HG02759 (cell line): Measurements from ENCODE around the gene DNAH7.

Experiments used
- ATAC-seq: cut with Tn5 transposase; IDR thresholded peaks from one replicate; pipeline ENCODE4 v1.9.1; 2021; ENCODE audit warnings: mild to moderate bottlenecking, moderate library complexity; ENCODE audit not compliant: unreplicated experiment

The DNAH7 gene

GRCh38 chr2:195818106-195818505, 250.5 kb downstream of the DNAH7 start:
- no peak for ATAC-seq

GRCh38 chr2:195815083-195815482, 253.6 kb downstream of the DNAH7 start:
- no peak for ATAC-seq

GRCh38 chr2:195813421-195813820, 255.2 kb downstream of the DNAH7 start:
- no peak for ATAC-seq

DNA sequence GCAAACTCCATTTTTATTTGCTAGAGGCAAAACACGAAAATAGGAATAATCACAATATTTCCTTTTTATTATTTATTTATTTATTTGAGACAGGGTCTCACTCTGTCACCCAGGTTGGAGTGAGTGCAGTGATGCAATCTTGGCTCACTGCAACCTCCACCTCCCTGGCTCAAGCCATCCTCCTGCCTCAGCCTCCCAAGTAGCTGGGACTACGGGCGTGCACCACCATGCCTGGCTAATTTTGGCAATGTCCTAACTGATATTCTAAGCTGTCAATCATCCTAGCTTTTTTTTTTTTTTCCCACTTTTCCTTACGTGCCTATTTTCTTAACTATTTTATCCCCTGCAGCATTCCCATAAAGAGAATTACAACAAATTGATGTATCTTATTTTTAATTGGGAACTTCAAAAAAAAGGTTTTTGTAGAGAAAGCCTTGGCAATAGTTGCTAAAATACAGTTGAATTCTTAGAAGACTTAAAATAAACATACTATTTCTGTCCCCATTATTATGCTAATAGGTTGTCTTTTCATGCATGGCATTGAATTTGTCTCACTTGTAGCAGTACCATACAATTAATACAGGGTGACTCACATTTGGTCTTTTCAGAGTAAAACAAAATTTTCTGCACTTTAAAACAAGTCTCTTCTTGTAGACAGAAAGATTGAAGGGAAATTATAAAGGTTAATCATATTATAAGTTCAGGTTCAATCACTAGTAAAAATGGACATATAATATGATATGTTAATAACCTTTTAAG, 258.1 kb downstream of the DNAH7 start:
- no peak for ATAC-seq

GRCh38 chr2:195808189-195808588, 260.4 kb downstream of the DNAH7 start:
- no peak for ATAC-seq

GRCh38 chr2:195805283-195805976, 263.2 kb downstream of the DNAH7 start:
- ATAC-seq: no peak

GRCh38 chr2:195795879-195796278, 272.8 kb downstream of the DNAH7 start:
- ATAC-seq: no peak

DNA sequence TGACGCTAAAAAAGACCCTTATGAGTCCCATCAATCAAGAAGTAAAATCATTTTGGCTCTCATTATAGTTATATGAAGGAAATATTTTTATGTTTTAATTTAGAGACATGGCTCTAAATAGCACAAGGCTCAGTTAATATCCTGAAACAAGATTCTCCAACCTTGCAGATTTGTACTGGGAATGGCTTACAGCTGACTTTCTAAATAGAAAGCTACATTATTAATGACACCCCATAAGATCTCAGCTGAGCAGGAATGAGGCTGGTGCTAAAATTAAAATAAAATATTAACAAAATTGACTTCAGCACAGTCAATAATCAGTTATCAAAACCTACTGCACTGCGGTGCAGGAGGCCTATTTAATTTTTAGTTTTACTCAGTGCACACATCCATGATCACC, 274.8 kb downstream of the DNAH7 start:
- ATAC-seq: no peak

DNA sequence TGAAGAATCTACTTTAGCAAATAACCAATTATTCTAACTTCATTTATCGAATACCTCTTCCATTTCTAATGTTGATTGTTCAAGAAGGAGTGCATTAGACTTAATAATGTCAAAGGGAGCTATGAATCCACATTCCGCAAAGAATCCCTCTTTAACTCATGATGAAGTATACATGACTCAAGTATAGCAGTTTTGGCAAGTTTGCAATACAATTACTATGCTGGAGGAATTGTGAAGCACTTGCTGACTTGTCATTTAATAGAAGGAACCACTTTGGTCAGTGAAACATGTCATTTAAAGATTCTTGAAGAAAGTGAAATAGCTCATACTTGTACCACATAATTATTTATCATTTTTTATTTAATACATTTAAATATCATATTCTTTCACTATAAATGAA, 286.5 kb downstream of the DNAH7 start:
- ATAC-seq: no peak

- ATAC-seq: no peak
These were observed 289.1 kb downstream of the DNAH7 start for GRCh38 chr2:195779491-195779890.

GRCh38 chr2:195769975-195770374, 298.7 kb downstream of the DNAH7 start:
- no peak for ATAC-seq

DNA sequence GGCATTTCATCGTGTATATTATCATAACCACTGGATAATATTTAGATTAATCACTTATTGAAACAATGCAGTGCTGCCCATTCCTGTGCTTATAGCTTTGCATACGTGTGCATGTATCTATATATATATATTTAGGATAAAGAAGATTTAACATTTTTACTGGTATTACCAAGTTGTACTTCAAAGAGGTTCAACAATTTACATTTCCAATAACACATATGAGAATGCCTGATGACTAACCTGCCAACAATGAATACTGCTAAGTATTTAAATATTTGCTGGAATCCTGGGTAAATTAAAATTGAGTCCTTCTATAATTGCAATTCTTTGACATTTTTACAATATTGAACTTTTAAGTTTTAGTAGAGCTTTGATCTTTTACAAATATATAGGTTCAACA, 300.2 kb downstream of the DNAH7 start:
- ATAC-seq: no peak

DNA sequence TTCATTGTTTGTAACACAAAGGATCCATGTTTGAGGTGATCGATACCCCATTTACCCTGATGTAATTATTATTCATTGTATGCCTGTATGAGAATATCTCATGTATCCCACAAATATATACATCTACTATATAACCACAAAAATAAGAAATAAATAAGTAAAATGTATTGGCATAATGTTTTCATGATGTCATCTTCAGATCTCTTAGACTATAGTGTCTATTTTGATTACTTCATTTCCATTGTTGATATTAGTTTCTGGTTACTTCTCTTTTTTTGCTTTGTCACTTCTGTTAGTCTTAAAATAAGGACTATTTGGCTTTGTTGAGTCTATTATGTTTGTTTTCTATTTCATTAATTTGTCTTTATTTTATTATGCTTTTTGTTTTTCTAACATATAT, 301.9 kb downstream of the DNAH7 start:
- ATAC-seq: no peak

- no peak for ATAC-seq
These were observed 304.8 kb downstream of the DNAH7 start for GRCh38 chr2:195763866-195764265.

- ATAC-seq: no peak
These were observed 308.8 kb downstream of the DNAH7 start for GRCh38 chr2:195759877-195760276.

DNA sequence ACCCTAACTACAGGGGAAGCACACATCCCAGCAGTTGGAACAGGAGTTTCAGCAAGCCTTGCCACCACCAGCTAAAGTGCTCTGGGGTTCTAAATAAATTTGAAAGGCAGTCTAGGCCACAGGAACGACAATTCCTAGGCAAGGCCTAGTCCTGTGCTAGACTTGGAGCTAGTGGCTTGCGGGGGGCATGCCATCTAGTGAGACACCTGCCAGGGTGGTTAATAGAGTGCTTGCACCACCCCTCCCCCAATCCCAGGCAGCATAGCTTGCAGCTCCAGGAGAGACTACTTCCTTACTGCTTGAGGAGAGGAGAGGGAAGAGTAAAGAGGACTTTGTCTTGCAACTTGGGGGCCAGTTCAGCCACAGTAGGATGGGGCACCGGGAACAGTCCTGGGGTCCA, 309.8 kb downstream of the DNAH7 start:
- ATAC-seq: no peak

DNA sequence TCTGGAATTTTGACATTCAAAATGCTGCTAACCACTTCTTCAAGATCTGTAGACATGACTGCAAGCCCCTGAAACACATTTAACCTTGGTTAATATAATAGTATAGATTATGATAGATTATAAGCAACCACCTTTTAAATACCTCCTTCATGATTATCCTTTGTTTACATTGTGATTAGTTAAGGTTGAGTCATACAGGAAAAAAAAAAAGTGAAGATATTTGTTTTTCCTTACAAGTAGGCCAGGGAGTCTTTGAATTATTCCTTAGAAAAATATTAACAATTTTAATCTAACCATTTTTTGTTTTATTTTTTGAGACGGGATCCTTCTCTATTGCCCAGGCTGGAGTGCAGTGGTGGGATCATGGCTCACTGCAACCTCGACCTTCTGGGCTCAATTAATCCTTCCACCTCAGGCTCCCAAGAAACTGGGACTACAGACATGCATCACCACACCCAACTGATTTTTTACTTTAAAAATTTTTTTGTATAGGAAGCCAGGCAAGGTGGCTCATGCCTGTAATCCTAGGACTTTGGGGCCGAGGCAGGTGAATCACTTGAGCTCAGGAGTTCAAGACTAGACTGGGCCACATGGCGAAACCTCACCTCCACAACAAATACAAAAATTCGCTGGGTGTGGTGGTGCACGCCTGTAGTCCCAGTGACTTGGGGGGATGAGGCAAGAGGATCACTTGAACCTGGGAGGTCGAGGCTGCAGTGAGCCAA, 312.3 kb downstream of the DNAH7 start:
- no peak for ATAC-seq

GRCh38 chr2:195741191-195741590, 327.4 kb downstream of the DNAH7 start:
- ATAC-seq: no peak

- no peak for ATAC-seq
These were observed 330.9 kb downstream of the DNAH7 start for GRCh38 chr2:195737511-195738325.

GRCh38 chr2:195735347-195735746, 333.3 kb downstream of the DNAH7 start:
- ATAC-seq: no peak

- ATAC-seq: no peak
These were observed 333.7 kb downstream of the DNAH7 start for GRCh38 chr2:195734931-195735330.
